Esophagus squamous epithelium (tissue), 4 donors: Measurements from ENCODE around the gene CDK18.

ENCODE experiments used
- POLR2A ChIP-seq, 4 donors: fragments of 450-650 bp; IDR thresholded peaks; one replicate each; pipeline ENCODE4 v1.6.1; 2017; ENCODE audit warnings: antibody characterized with exemption in 4 of 4, mild to moderate bottlenecking in 4 of 4, moderate library complexity in 3 of 4
- TF ChIP-seq, protein P1 (sequence below), 6 experiments: fragments of 450-650 bp in 4 of 6; fragments of 200-600 bp in 2 of 6; sonication (generic) in 2 of 6; IDR thresholded peaks; one replicate each; pipeline ENCODE4 v1.5.1; 2016 to 2019; ENCODE audit warnings: antibody characterized with exemption in 6 of 6, mild to moderate bottlenecking in 4 of 6, moderate library complexity in 4 of 6

DNA sequence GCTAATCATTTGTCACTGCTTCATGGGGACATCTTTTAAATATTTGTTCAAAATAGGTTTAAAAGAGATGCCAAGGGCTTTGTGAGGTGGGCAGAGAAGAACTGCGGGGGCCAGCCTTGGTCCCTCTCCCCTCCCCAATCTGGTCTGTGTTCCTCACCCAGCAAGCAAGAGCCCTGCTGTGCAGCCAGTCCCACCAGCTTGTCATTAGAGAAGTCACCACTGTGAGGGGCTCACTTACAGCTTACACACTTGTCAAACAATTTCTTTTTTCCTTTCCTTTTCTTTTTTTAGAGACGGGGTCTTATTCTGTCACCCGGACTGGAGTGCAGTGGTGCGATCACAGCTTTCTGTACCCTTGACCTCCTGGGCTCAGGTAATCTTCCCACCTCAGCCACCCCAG is 10.4 kb upstream of the CDK18 start:
- TF ChIP-seq, protein P1, sequence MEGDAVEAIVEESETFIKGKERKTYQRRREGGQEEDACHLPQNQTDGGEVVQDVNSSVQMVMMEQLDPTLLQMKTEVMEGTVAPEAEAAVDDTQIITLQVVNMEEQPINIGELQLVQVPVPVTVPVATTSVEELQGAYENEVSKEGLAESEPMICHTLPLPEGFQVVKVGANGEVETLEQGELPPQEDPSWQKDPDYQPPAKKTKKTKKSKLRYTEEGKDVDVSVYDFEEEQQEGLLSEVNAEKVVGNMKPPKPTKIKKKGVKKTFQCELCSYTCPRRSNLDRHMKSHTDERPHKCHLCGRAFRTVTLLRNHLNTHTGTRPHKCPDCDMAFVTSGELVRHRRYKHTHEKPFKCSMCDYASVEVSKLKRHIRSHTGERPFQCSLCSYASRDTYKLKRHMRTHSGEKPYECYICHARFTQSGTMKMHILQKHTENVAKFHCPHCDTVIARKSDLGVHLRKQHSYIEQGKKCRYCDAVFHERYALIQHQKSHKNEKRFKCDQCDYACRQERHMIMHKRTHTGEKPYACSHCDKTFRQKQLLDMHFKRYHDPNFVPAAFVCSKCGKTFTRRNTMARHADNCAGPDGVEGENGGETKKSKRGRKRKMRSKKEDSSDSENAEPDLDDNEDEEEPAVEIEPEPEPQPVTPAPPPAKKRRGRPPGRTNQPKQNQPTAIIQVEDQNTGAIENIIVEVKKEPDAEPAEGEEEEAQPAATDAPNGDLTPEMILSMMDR (IDR thresholded peaks at IDR 0.05), result no peak
- TF ChIP-seq POLR2A (IDR thresholded peaks at IDR 0.05), result no peak
